Retinal pigment epithelial cell (primary cell): ENCODE data around the gene SPPL3.

Experiments used
- DNase-seq: peaks from one replicate; pipeline ENCODE4 v3.0.0-alpha.2; 2010; ENCODE audit warnings: low read depth
- H3K4me3 ChIP-seq: 2 replicates; pipeline ENCODE4 v1.5.1; 2011; ENCODE audit warnings: mild to moderate bottlenecking, low read length, control low read depth, moderate library complexity
- CTCF ChIP-seq: conservative IDR thresholded peaks from 2 replicates; pipeline ENCODE4 v1.5.1; 2011; ENCODE audit warnings: low read depth, low read length, control low read depth, inconsistent platforms

The SPPL3 gene

DNA sequence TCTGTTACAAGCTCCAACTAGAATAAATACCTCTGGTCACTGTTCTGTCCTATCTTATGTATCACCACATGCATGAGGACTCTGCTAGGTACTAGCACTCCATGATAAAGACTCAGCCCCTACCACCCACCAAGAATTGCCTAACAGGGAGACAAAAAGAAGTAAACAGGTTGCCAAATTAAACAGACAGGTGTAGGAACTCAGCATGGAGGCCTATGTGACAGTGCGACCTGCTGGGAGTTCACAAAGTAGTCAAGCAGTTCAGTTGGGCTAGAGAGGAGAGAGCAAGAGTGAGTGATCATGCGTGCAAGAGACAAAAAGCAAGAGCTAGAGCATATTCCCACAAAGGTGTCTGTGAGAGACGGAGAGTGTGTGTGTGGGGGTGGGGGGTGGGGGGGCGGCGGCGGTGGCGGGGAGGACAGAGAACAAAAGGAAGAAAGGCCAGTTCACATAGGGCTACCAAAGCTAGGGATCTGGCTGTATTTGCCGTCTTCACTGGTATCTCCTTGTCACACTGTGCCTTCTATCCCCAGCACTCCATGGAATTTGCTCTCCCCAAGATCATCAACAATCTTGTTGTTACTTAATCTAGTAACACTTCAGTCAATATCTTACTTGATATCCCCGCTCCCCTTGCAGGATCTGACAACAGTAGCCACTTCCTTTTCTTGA lies 81.2 kb downstream of the SPPL3 start:
- H3K4me3 ChIP-seq, result no peak overlapping the region
- DNase-seq, result no peak
- no peak for TF ChIP-seq CTCF

- DNase-seq, result no peak
- no peak for TF ChIP-seq CTCF
- no peak overlapping the region for H3K4me3 ChIP-seq
These were observed 82.3 kb downstream of the SPPL3 start for GRCh38 chr12:120821878-120822277.

- H3K4me3 ChIP-seq, result no peak overlapping the region
- no peak for DNase-seq
- no peak for TF ChIP-seq CTCF
These were observed 83.2 kb downstream of the SPPL3 start for GRCh38 chr12:120820884-120821510.

DNA sequence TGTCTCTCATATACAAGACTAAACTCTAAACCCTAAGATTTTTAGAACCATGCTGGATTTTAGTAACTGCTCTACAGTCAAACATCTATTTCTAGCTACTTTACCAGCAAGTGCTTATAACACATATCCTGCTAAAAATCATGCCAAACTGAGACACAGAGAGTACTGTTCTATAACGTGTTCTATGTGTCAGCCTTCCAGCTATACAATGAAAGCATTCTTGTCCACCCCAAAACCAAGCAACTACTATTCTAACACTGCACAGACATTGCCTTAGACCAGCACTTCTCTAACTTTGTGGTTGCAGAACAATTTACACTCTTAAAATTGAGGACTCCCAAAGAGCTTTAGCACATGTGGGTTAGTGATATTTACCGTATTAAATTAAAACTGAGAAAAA lies 85.7 kb downstream of the SPPL3 start:
- DNase-seq, result no peak
- no peak overlapping the region for H3K4me3 ChIP-seq
- TF ChIP-seq CTCF, result no peak

GRCh38 chr12:120817559-120818330 lies 86.4 kb downstream of the SPPL3 start:
- no peak overlapping the region for H3K4me3 ChIP-seq
- TF ChIP-seq CTCF, result no peak
- DNase-seq, result no peak

DNA sequence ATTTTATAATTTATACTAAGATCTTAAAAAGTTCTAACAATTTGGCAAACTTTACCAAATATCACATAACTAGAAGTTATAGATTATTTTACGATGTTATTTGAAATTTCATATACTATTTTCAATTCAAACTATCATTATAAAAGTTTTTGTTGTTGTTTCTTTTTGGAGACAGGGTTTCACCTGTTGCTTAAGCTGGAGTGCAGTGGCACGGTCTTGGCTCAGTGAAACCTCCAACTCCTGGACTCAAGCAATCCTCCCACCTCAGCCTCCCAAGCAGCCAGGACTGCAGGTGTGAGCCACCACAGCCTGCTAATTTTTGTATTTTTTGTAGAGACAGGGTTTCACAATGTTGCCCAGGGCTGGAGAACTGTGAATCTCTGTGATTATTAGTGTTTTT lies 87.8 kb downstream of the SPPL3 start:
- TF ChIP-seq CTCF, result no peak
- DNase-seq, result no peak

More for the DNA sequence above, 87.8 kb downstream of the SPPL3 start:
- H3K4me3 ChIP-seq, result no peak overlapping the region
